Vagina (tissue), 2 donors: ENCODE data around the gene SHISA3.

ENCODE experiments used
- CTCF ChIP-seq, 3 experiments: fragments of 450-650 bp in 2 of 3; fragments of 200-600 bp in 1 of 3; sonication (generic) in 1 of 3; IDR thresholded peaks; one replicate each; pipeline ENCODE4 v1.5.1; 2017 to 2019; ENCODE audit warnings: antibody characterized with exemption in 3 of 3, mild to moderate bottlenecking in 2 of 3, moderate library complexity in 2 of 3
- POLR2AphosphoS5 ChIP-seq, 2 donors: sonication (generic); formaldehyde crosslinking; IDR thresholded peaks; one replicate each; pipeline ENCODE4 v1.9.0; 2017; ENCODE audit warnings: antibody characterized with exemption in 2 of 2, mild to moderate bottlenecking in 2 of 2, low read depth in 1 of 2; ENCODE audit not compliant: insufficient read depth in 1 of 2

GRCh38 chr4:42348692-42349091 is 48.6 kb upstream of the SHISA3 start:
- no peak for TF ChIP-seq CTCF (IDR thresholded peaks at IDR 0.05)
- TF ChIP-seq POLR2AphosphoS5 (IDR thresholded peaks at IDR 0.05; ENCODE audit: insufficient read depth in 1 of 2, low read depth in 1 of 2), result no peak
